Measurements from ENCODE around the gene FOLR1. TPM values are rescaled to one million over a fixed set of nuclear protein-coding genes. Genes with fewer than 3 reads are reported as not detected.

FOLR1 gene
- polyA plus RNA-seq, 4 donors: 44.9 to 64.6 (median 53.2) TPM

- DNase-seq (ENCODE audit: low read depth in 4 of 4, low spot score in 3 of 4): peak; percentile 90 to 95 (median 94)
Measured at GRCh38 chr11:72222907-72223614, 31.1 kb downstream of the FOLR1 start.

DNA sequence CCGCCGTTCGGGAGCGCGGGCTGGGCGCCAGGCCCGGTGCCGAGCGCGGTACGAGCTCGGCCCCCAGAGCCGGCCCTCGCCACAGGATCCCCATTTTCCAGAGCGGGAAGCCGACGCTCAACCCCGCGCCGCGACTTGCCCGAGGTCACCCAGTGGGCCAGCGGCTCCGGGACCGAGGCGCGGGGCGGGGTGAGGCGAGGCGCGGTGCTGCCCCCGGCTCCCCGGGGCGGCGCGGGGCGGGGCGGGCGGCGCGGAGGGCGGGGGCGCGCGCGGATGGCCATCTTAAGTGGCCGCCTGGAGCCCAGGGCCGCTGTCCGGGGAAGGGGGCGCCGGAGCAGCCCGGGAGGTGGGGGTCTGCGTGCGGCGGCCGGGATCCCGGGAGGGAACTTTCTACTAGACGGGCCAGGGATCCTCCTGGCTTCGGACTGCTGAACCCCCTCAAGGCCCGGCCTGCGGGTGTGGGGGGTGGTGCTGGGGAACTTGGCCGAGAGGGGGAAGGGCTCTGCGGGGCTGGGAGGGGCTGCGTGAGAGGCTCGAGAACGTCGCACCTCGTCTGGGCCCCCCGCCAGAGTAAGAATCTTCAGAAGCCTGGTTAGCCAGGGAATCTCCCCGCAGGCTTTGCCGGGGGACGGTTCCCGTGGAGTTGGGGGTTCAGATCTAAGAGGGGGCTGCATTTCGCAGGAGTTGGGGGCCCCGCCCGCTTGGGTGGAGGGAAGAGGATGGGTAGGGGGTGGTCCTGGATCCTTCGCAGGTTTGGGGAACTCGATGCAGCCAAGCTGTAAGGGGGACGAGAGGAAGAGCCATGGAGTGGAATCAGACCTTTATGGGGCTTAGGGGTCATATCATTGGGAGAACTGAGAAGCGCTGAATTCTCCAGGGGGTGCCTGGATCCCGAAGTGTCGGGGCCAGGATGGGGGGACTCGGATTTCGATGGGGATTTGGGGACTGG lies 31.9 kb downstream of the FOLR1 start:
- peak in 2 of 4 donors; percentile 52 to 69 for DNase-seq (ENCODE audit: low read depth in 4 of 4, low spot score in 3 of 4)

GRCh38 chr11:72224564-72225410 lies 32.8 kb downstream of the FOLR1 start, which contains the start of gene INPPL1:
TSS of gene INPPL1 (plus strand) at chr11:72224767. CDS start at chr11:72224985, 218 bp downstream.
- no peak for DNase-seq (ENCODE audit: low read depth in 4 of 4, low spot score in 3 of 4)

GRCh38 chr11:72225411-72225951 lies 33.5 kb downstream of the FOLR1 start:
- DNase-seq (ENCODE audit: low read depth in 4 of 4, low spot score in 3 of 4): no peak

GRCh38 chr11:72226701-72227100 lies 34.8 kb downstream of the FOLR1 start:
- no peak for DNase-seq (ENCODE audit: low read depth in 4 of 4, low spot score in 3 of 4)

GRCh38 chr11:72227316-72228228 lies 35.6 kb downstream of the FOLR1 start:
- DNase-seq (ENCODE audit: low read depth in 4 of 4, low spot score in 3 of 4): no peak

- no peak for DNase-seq (ENCODE audit: low read depth in 4 of 4, low spot score in 3 of 4)
Measured at GRCh38 chr11:72228229-72228843, 36.4 kb downstream of the FOLR1 start.

- DNase-seq (ENCODE audit: low read depth in 4 of 4, low spot score in 3 of 4): no peak
Measured at GRCh38 chr11:72228844-72229231, 36.9 kb downstream of the FOLR1 start.

GRCh38 chr11:72229336-72229924 lies 37.5 kb downstream of the FOLR1 start:
- DNase-seq (ENCODE audit: low read depth in 4 of 4, low spot score in 3 of 4): no peak

DNA sequence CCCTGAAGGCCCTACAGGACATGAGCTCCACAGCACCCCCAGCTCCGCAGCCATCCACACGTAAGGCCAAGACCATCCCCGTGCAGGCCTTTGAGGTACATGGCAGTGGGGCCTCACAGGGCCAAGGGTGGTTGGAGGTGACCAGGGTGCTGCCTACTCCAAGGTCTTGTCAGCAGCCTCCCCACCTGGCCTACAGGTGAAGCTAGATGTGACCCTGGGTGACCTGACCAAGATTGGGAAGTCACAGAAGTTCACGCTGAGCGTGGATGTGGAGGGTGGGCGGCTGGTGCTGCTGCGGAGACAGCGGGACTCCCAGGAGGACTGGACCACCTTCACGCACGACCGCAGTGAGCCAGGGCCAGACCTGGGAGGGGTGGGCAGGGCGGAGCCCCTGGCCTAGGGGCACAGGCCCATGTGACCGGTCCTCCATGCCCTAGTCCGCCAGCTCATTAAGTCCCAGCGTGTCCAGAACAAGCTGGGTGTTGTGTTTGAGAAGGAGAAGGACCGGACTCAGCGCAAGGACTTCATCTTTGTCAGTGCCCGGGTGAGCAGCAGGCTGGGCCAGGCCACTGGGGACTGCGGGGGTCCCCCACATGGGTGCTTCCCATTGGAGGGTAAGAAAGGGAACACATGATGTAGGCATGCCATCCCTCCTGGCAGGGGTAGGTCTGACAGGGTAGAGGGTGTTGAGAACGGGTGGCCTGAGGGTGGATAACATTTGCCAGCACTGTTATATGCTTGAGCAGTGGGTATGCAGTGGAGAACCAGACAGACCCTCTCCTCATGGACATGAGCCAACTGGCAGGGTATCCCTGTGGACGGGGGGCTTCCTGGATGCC lies 38.2 kb downstream of the FOLR1 start:
- no peak for DNase-seq (ENCODE audit: low read depth in 4 of 4, low spot score in 3 of 4)

- DNase-seq (ENCODE audit: low read depth in 4 of 4, low spot score in 3 of 4): no peak
Measured at GRCh38 chr11:72230764-72231365, 38.9 kb downstream of the FOLR1 start.

GRCh38 chr11:72231396-72232259 lies 39.7 kb downstream of the FOLR1 start:
- DNase-seq (ENCODE audit: low read depth in 4 of 4, low spot score in 3 of 4): no peak

- no peak for DNase-seq (ENCODE audit: low read depth in 4 of 4, low spot score in 3 of 4)
Measured at GRCh38 chr11:72232260-72233055, 40.5 kb downstream of the FOLR1 start.

DNA sequence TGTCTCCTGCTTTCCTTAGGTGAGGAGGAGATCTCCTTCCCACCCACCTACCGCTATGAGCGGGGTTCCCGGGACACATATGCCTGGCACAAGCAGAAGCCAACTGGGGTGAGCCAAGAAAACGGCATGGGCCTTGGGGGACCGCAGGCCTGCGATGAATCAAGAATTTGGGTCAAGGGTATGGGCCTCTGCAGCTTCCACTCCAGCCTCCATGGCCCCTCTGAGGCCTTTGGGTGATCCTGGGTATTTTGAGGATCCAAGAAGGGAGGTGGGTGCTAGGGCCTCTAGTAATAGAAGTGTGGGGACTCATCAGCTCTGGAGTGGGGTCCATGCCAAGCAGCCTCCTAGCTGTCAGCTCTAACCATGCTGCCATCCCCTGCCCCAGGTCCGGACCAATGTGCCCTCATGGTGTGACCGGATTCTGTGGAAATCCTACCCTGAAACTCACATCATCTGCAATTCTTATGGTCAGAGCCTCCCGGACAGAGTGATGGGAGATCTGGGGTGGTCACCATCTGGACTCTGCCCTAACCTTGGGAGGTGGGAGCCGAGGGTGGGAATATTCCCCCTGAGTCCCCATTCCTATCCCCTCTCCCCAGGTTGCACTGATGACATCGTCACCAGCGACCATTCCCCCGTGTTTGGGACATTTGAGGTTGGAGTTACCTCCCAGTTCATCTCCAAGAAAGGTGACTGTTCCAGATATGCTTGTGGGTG lies 41.3 kb downstream of the FOLR1 start:
- DNase-seq (ENCODE audit: low read depth in 4 of 4, low spot score in 3 of 4): no peak
